ENCODE measurements around the gene RAB8B.

DNA sequence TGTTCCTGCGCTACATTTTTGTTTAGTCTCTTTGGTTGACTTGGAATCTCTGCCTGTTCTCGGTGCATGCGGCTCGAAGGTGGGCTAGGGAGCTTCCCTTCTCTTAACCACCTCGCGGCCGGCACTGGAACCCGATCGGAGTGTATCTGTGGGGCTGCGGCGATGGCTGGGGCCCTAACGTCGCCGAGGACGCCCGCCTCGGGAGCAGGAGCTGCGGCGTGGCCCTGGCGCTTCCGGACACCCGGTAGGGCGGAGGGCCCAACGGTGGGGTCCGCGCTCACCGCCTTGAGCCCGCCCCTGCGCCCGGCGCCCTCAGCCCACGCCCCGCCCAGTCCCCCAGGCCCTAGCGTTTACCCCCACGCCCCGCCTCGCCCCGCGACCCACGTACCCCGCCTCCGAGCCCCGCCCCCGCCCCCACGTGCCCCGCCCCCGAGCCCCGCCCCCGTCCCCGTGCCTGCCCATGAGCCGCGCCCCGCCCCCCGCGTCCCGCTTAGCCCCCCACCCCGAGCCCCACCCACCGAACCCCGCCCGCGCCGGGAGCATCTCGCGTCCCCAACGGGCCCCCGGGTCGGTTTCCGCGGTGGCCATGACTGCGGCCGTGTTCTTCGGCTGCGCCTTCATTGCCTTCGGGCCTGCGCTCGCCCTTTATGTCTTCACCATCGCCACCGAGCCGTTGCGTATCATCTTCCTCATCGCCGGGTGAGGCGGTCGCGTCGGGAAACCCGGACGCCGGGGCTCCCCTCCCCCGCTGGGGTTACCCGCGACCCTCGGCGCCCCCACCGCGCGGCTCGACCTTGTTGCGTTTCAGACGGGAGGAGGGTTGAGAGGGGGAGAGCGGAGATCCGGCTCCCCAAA, 87.9 kb downstream of the RAB8B start, which contains the start of gene APH1B:
- TF ChIP-seq CTCF (IDR thresholded peaks at IDR 0.05; ENCODE audit: low read depth, low read length): no peak
- TF ChIP-seq MYC (IDR thresholded peaks at IDR 0.05; ENCODE audit: low read depth, low read length): peak; percentile 46; the same call in 1 of the 2 replicates

All from NB4 (cell line).